Fibroblast of mammary gland (primary cell): ENCODE results near the gene ARMC12.

Experiments used
- DNase-seq: peaks from one replicate; pipeline ENCODE4 v3.0.0-alpha.2; 2010; ENCODE audit warnings: low read depth
- H3K4me3 ChIP-seq: 2 replicates; pipeline ENCODE4 v1.5.1; 2011; ENCODE audit warnings: low read depth, mild to moderate bottlenecking, low read length, moderate library complexity; ENCODE audit not compliant: control insufficient read depth
- TF ChIP-seq, protein P1 (sequence below): conservative IDR thresholded peaks from 2 replicates; pipeline ENCODE4 v1.5.1; 2011; ENCODE audit warnings: low read depth, low read length, inconsistent platforms; ENCODE audit not compliant: control insufficient read depth, insufficient read depth

The ARMC12 gene

DNA sequence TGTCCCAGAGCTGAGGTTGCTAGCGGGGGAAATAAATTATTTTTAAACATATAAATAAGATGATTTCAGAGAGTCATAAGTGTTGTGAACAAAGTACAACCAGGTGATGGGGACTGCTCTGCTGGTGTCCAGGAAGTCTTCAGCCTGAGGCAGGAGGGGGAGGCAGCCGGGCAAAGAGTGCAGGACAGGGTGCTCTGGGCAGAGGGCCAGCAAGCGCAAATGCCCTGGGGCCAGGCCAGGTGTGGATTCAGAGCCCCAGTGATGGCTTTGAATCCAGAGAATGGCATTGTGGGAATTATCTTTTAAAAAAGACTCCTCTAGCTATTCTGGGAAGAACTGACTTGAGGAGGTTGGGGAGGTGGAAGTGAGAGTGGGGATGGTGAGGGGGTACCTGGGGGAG is 45.6 kb downstream of the ARMC12 start:
- TF ChIP-seq, protein P1, sequence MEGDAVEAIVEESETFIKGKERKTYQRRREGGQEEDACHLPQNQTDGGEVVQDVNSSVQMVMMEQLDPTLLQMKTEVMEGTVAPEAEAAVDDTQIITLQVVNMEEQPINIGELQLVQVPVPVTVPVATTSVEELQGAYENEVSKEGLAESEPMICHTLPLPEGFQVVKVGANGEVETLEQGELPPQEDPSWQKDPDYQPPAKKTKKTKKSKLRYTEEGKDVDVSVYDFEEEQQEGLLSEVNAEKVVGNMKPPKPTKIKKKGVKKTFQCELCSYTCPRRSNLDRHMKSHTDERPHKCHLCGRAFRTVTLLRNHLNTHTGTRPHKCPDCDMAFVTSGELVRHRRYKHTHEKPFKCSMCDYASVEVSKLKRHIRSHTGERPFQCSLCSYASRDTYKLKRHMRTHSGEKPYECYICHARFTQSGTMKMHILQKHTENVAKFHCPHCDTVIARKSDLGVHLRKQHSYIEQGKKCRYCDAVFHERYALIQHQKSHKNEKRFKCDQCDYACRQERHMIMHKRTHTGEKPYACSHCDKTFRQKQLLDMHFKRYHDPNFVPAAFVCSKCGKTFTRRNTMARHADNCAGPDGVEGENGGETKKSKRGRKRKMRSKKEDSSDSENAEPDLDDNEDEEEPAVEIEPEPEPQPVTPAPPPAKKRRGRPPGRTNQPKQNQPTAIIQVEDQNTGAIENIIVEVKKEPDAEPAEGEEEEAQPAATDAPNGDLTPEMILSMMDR, result no peak
- H3K4me3 ChIP-seq, result no peak overlapping the region
- DNase-seq, result no peak

DNA sequence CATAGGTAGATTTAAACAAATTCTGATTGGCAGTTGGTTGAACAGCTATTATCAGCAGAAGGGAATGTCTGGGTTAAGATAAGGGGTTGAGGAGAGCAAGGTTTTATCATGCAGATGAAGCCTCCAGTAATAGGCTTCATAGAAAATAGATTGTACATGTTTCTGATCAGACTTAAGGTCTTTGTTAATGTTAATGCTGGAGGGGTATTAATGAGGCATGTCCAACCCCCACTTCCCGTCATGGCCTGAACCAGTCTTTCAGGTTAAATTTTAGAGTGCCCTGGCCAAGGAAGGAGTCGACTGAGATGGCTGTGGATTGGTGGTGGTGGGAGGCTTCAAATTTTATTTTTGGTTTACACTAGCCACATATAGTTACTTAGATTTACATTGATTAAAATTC is 47.4 kb downstream of the ARMC12 start:
- TF ChIP-seq, protein P1, result no peak
- no peak overlapping the region for H3K4me3 ChIP-seq

DNA sequence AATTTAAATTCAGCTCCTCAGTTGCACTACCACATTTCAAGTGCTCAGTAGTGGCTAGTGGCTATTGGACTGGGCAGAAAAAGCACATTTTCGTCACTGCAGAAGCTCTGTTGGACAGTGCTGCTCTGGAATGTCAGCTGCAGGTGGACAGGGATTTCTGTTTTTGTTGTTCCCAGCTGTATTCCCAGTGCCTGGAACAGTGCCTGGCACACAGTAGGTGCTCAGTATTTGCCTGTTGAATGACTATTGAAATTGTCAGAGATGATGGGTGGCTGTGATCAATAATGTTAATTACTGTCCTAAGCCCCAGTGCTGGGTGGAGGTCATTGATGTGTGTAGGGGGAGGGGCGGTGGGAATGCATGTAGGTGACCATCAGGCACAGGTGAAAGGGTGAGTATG is 49.4 kb downstream of the ARMC12 start:
- H3K4me3 ChIP-seq, result no peak overlapping the region
- no peak for DNase-seq
- TF ChIP-seq, protein P1, result no peak

More for the DNA sequence above, 47.4 kb downstream of the ARMC12 start:
- DNase-seq, result no peak

DNA sequence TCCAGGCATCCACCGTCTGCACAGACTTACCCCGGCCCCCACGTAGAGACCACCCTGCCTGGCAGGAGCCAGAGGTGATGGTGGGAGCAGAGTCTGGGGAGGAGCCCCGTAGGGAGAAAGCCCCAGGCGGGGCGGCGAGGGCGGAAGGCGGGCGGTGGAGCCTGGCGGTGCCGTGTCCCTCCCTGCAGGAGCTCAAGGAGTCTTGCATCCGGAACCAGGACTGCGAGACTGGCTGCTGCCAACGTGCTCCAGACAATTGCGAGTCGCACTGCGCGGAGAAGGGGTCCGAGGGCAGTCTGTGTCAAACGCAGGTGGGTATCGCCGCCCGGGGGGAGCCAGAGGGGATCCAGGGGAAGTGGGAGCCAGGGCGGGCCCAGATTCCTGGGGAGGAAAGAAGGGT is 50.0 kb downstream of the ARMC12 start:
- TF ChIP-seq, protein P1, result no peak
- no peak overlapping the region for H3K4me3 ChIP-seq
- no peak for DNase-seq

DNA sequence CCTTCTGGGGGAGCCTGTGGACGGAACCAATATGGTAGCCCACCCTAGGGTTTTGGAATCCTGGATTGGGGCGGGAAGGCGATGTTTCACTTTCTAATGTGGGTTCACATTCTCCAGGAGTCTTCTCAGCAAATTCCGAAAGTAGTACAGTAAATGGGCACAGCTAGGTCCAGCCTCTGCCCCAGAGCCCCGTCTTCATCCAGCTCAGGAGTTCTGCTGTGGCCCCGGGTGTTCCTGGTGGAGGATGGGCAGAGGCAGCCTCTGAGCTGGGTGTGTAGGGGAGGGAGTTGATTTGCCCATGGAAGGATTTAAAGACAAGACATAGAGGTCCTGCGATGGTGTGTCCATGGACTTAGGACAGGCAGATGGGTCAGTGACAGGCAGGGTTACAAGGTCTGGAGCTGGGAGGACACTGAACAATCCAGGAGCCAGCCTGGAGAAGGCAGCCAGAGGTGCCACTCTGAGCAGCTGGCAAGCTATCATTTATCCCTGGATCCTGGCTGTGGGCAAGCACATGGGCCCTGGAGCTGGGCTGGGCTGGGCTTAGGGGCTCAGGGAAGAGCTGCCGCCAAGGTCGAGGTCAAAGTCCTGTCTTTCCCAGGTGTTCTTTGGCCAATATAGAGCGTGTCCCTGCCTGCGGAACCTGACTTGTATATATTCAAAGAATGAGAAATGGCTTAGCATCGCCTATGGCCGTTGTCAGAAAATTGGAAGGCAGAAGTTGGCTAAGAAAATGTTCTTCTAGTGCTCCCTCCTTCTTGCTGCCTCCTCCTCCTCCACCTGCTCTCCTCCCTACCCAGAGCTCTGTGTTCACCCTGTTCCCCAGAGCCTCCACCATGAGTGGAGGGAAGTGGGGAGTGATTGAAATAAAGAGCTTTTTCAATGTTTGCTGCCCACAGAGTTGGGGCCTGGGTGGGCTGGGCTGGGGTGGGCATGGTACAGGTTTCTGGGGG is 50.7 kb downstream of the ARMC12 start:
- H3K4me3 ChIP-seq, result no peak overlapping the region
- DNase-seq, result no peak
- TF ChIP-seq, protein P1, result no peak

DNA sequence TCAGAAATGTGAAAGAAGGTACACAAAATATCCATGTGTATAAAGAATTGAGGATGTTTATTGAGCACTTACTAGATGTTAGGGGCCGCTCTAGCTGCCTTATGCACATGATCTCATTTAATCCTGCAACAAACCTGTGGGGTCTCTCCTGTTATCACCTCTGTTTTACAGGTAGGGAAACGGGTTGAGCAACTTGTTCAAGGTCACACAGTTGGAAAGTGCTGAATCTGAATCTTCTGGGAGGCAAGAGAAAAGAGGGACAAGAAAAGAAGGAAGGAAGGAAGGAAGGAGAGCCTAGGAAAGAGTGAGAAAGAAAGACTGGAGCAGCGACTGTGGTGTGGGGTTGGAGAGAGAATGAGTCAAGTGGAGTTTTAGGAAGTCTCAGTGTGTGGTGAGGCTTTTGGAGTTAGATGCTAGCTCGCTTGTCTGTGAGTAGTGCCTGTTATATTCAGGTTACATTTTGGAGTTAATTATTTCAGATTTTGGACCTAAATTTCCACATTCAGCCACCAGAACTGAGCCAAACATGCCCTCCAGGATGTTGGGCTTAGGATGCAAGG is 51.7 kb downstream of the ARMC12 start:
- TF ChIP-seq, protein P1, result no peak
- no peak for DNase-seq
- no peak overlapping the region for H3K4me3 ChIP-seq

DNA sequence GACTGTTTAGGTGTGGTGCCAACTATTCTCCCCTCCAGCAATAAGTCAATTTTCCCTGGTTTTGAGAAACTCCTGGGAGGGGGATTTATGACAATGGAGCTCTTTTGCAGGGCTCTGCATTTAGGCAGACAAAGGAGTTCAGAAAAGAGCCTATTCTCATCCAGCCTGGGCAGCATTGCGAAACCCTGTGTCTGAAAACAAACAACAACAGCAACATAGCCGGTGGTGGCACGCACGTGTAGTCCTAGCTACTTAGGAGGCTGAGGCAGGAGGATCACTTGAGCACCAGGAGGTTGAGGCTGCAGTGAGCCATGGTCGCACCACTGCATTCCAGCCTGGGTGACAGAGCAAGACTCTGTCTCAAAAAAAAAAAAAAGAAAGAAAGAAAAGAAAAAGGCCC is 53.9 kb downstream of the ARMC12 start:
- no peak for DNase-seq
- no peak overlapping the region for H3K4me3 ChIP-seq
- TF ChIP-seq, protein P1, result no peak
